HepG2 (cell line): ENCODE data around the gene SLC39A2. TPM values are rescaled to one million over a fixed set of nuclear protein-coding genes. Genes with fewer than 3 reads are reported as not detected.

Experiments
- AFF4 ChIP-seq: sonication (generic); formaldehyde crosslinking; IDR thresholded peaks from 2 replicates; pipeline ENCODE4 v1.4.0; 2020; ENCODE audit warnings: missing genetic modification reagents
- CBFB ChIP-seq: sonication (generic); formaldehyde crosslinking; IDR thresholded peaks from 2 replicates; pipeline ENCODE4 v1.4.0; 2020; ENCODE audit warnings: missing genetic modification reagents
- CREBL2 ChIP-seq: sonication (generic); formaldehyde crosslinking; IDR thresholded peaks from 2 replicates; pipeline ENCODE4 v1.8.1; 2023; ENCODE audit warnings: missing genetic modification reagents, mild to moderate bottlenecking, borderline replicate concordance
- ELK4 ChIP-seq: sonication (generic); formaldehyde crosslinking; IDR thresholded peaks from 2 replicates; pipeline ENCODE4 v1.9.0; 2021; ENCODE audit warnings: missing genetic modification reagents, borderline replicate concordance
- EZH2 ChIP-seq: conservative IDR thresholded peaks from 2 replicates; pipeline ENCODE4 v1.6.1; 2012; ENCODE audit warnings: mild to moderate bottlenecking, low read depth, low read length, moderate library complexity
- FUBP1 ChIP-seq: sonication (generic); formaldehyde crosslinking; IDR thresholded peaks from 2 replicates; pipeline ENCODE4 v1.5.1; 2020; ENCODE audit warnings: missing genetic modification reagents, mild to moderate bottlenecking, borderline replicate concordance
- HOXA3 ChIP-seq: sonication (generic); formaldehyde crosslinking; IDR thresholded peaks from 2 replicates; pipeline ENCODE4 v1.5.0; 2020; ENCODE audit warnings: missing genetic modification reagents
- POLR2A ChIP-seq, 2 experiments: IDR thresholded peaks; 2 replicates each; pipeline ENCODE4 v1.6.1; 2011; ENCODE audit warnings: low read depth in 2 of 2, low read length in 2 of 2, mild to moderate bottlenecking in 1 of 2, moderate library complexity in 1 of 2; ENCODE audit not compliant: insufficient read depth in 1 of 2
- RAD21 ChIP-seq: fragments of 450-650 bp; formaldehyde crosslinking; IDR thresholded peaks from 2 replicates; pipeline ENCODE4 v1.5.0; 2020; ENCODE audit warnings: mild to moderate bottlenecking
- SAP130 ChIP-seq: IDR thresholded peaks from 2 replicates; pipeline ENCODE4 v1.6.1; 2016; ENCODE audit warnings: low read depth
- SIX4 ChIP-seq: sonication (generic); formaldehyde crosslinking; IDR thresholded peaks from 2 replicates; pipeline ENCODE4 v1.4.0; 2020; ENCODE audit warnings: missing genetic modification reagents
- SMAD1 ChIP-seq: sonication (generic); formaldehyde crosslinking; IDR thresholded peaks from 2 replicates; pipeline ENCODE4 v1.4.0; 2020; ENCODE audit warnings: missing genetic modification reagents, low read depth, mild to moderate bottlenecking, borderline replicate concordance
- SUZ12 ChIP-seq: fragments of 150-350 bp; IDR thresholded peaks from 2 replicates; pipeline ENCODE4 v1.6.1; 2014; ENCODE audit warnings: low read depth, low read length
- ZBTB20 ChIP-seq: sonication (generic); formaldehyde crosslinking; IDR thresholded peaks from 2 replicates; pipeline ENCODE4 v1.8.1; 2023; ENCODE audit warnings: missing genetic modification reagents, low read depth, mild to moderate bottlenecking, borderline replicate concordance
- ZBTB38 ChIP-seq: sonication (generic); formaldehyde crosslinking; IDR thresholded peaks from 2 replicates; pipeline ENCODE4 v1.5.1; 2020; ENCODE audit warnings: mild to moderate bottlenecking, missing genetic modification reagents
- ZNF207 ChIP-seq: fragments of 450-650 bp; IDR thresholded peaks from 2 replicates; pipeline ENCODE4 v1.6.1; 2016; ENCODE audit warnings: antibody characterized with exemption, borderline replicate concordance
- ZNF567 ChIP-seq: sonication (generic); formaldehyde crosslinking; IDR thresholded peaks from 2 replicates; pipeline ENCODE4 v1.8.1; 2023; ENCODE audit warnings: mild to moderate bottlenecking, missing genetic modification reagents, borderline replicate concordance
- ZNF615 ChIP-seq: sonication (generic); formaldehyde crosslinking; IDR thresholded peaks from 2 replicates; pipeline ENCODE4 v1.5.0; 2020; ENCODE audit warnings: mild to moderate bottlenecking, missing genetic modification reagents, borderline replicate concordance
- ZNF768 ChIP-seq: sonication (generic); formaldehyde crosslinking; IDR thresholded peaks from 2 replicates; pipeline ENCODE4 v1.4.0; 2020; ENCODE audit warnings: missing genetic modification reagents
- polyA plus RNA-seq, 8 experiments: library from polyadenylated mRNA; depleted of rRNA in 3 of 8; stranded (reverse) in 7 of 8; unstranded in 1 of 8; fragments of >200 nt; fragmentation: Illumina TruSeq in 4 of 8; extraction: Trizol in 4 of 8; gene quantifications; 2 replicates each; pipeline versions ENCODE4 v1.2.1 to v1.2.3, GENCODE V29; 2011 to 2016; ENCODE audit warnings: low read depth in 4 of 8, missing spikeins in 1 of 8, mixed read lengths in 1 of 8; ENCODE audit not compliant: insufficient read depth in 1 of 8
- total RNA-seq, 5 experiments: library from RNA; depleted of rRNA; stranded (reverse); fragments of >200 nt; fragmentation: Illumina TruSeq; extraction: Trizol; gene quantifications; 2 replicates each; pipeline ENCODE4 v1.2.3, GENCODE V29; 2016; ENCODE audit warnings: low read depth in 1 of 5

The SLC39A2 gene
- total and polyA plus RNA-seq, 2 of the 13 experiments (the other 11 are each of a cell fraction or from before 2014, with no cell fraction given), result 0.08 to 0.11 TPM

- TF ChIP-seq CREBL2, result no peak
- TF ChIP-seq ZNF768 (CRISPR knock-in tag), result no peak
- TF ChIP-seq ZNF567 (CRISPR knock-in tag), result 0 out of 2 replicates have a peak, but pooled peaks have one; percentile 57
- TF ChIP-seq ZBTB20 (CRISPR knock-in tag), result 0 out of 2 replicates have a peak, but pooled peaks have one; percentile 34
- TF ChIP-seq ELK4, result no peak
- TF ChIP-seq EZH2, result no peak
- TF ChIP-seq HOXA3 (CRISPR knock-in tag), result peak; percentile 36; the same call in 1 of the 2 replicates
- no peak for TF ChIP-seq ZNF615 (CRISPR knock-in tag)
- peak; percentile 33; the same call in 1 of the 2 replicates for TF ChIP-seq SIX4 (CRISPR knock-in tag)
- TF ChIP-seq ZNF207, result no peak
- no peak for TF ChIP-seq SUZ12
- TF ChIP-seq SMAD1 (CRISPR knock-in tag), result no peak
- TF ChIP-seq FUBP1 (CRISPR knock-in tag), result no peak
- no peak for TF ChIP-seq POLR2A (IDR thresholded peaks at IDR 0.05; ENCODE audit: insufficient read depth in 1 of 2, low read depth in 2 of 2, low read length in 2 of 2)
- no peak for TF ChIP-seq ZBTB38 (CRISPR knock-in tag)
- TF ChIP-seq RAD21, result no peak
- peak; percentile 39 for TF ChIP-seq SAP130 (CRISPR knock-in tag)
- TF ChIP-seq AFF4 (CRISPR knock-in tag), result no peak
- no peak for TF ChIP-seq CBFB (CRISPR knock-in tag)
These were observed 49.5 kb downstream of the SLC39A2 start (continued) for GRCh38 chr14:21048638-21049037.
